Measurements from ENCODE around the gene PTGDS.

PTGDS gene

GRCh38 chr9:136983656-136984314, 6.5 kb downstream of the PTGDS start:
- no peak for DNase-seq
- in situ Hi-C loops (cut with MboI; ENCODE audit: low pct_unique_long_range_greater_than_20kb, low sequenced_read_pairs) = no loop called here

GRCh38 chr9:136984464-136985026, 7.2 kb downstream of the PTGDS start:
- DNase-seq = no peak
- in situ Hi-C loops (cut with MboI; ENCODE audit: low pct_unique_long_range_greater_than_20kb, low sequenced_read_pairs) = no loop called here

- in situ Hi-C loops (cut with MboI; ENCODE audit: low pct_unique_long_range_greater_than_20kb, low sequenced_read_pairs) = no loop called here
- DNase-seq = no peak
Measured at GRCh38 chr9:136985027-136985602, 7.8 kb downstream of the PTGDS start.

GRCh38 chr9:136985853-136986252, 8.5 kb downstream of the PTGDS start:
- no peak for DNase-seq
- in situ Hi-C loops (cut with MboI; ENCODE audit: low pct_unique_long_range_greater_than_20kb, low sequenced_read_pairs) = no loop called here

GRCh38 chr9:136988872-136989271, 11.6 kb downstream of the PTGDS start:
- in situ Hi-C loops (cut with MboI; ENCODE audit: low pct_unique_long_range_greater_than_20kb, low sequenced_read_pairs) = no loop called here

GRCh38 chr9:136990242-136990911, 13.1 kb downstream of the PTGDS start:
- DNase-seq = no peak
- in situ Hi-C loops (cut with MboI; ENCODE audit: low pct_unique_long_range_greater_than_20kb, low sequenced_read_pairs) = no loop called here

More at GRCh38 chr9:136988872-136989271, 11.6 kb downstream of the PTGDS start:
- DNase-seq = no peak

GRCh38 chr9:136991993-136992818, 14.9 kb downstream of the PTGDS start, which contains the start of gene PAXX:
PAXX (plus strand) TSS chr9:136992422; CDS start chr9:136992444, 22 bp downstream.
- DNase-seq = peak; percentile 67
- in situ Hi-C loops (cut with MboI; ENCODE audit: low pct_unique_long_range_greater_than_20kb, low sequenced_read_pairs) = no loop called here

- DNase-seq = no peak
- in situ Hi-C loops (cut with MboI; ENCODE audit: low pct_unique_long_range_greater_than_20kb, low sequenced_read_pairs) = no loop called here
Measured at GRCh38 chr9:136992819-136993369, 15.6 kb downstream of the PTGDS start.

GRCh38 chr9:136994180-136994887, 17.0 kb downstream of the PTGDS start:
- in situ Hi-C loops (cut with MboI; ENCODE audit: low pct_unique_long_range_greater_than_20kb, low sequenced_read_pairs) = no loop called here
- DNase-seq = no peak

- DNase-seq = no peak
- in situ Hi-C loops (cut with MboI; ENCODE audit: low pct_unique_long_range_greater_than_20kb, low sequenced_read_pairs) = no loop called here
Measured at GRCh38 chr9:136994888-136995230, 17.6 kb downstream of the PTGDS start.

GRCh38 chr9:136995362-136995761, 18.1 kb downstream of the PTGDS start:
- in situ Hi-C loops (cut with MboI; ENCODE audit: low pct_unique_long_range_greater_than_20kb, low sequenced_read_pairs) = no loop called here

GRCh38 chr9:136995772-136996311, 18.5 kb downstream of the PTGDS start:
- no peak for DNase-seq
- in situ Hi-C loops (cut with MboI; ENCODE audit: low pct_unique_long_range_greater_than_20kb, low sequenced_read_pairs) = no loop called here

More at GRCh38 chr9:136995362-136995761, 18.1 kb downstream of the PTGDS start:
- no peak for DNase-seq

GRCh38 chr9:136996361-136997292, 19.3 kb downstream of the PTGDS start, which contains the start of gene CLIC3:
CLIC3 (minus strand) TSS chr9:136996568; CDS start chr9:136996543, 25 bp downstream.
- peak; percentile 44 for DNase-seq
- in situ Hi-C loops (cut with MboI; ENCODE audit: low pct_unique_long_range_greater_than_20kb, low sequenced_read_pairs) = no loop called here

- in situ Hi-C loops (cut with MboI; ENCODE audit: low pct_unique_long_range_greater_than_20kb, low sequenced_read_pairs) = no loop called here
- DNase-seq = no peak
Measured at GRCh38 chr9:136997371-136997770, 20.1 kb downstream of the PTGDS start.

GRCh38 chr9:136997830-136998234, 20.5 kb downstream of the PTGDS start:
- in situ Hi-C loops (cut with MboI; ENCODE audit: low pct_unique_long_range_greater_than_20kb, low sequenced_read_pairs) = no loop called here
- peak; percentile 36 for DNase-seq

- in situ Hi-C loops (cut with MboI; ENCODE audit: low pct_unique_long_range_greater_than_20kb, low sequenced_read_pairs) = no loop called here
Measured at GRCh38 chr9:137000177-137000930, 23.1 kb downstream of the PTGDS start.

More at GRCh38 chr9:137000177-137000930, 23.1 kb downstream of the PTGDS start:
- peak; percentile 53 for DNase-seq

Measured in KBM-7 (cell line).